Stimulated activated CD8-positive, alpha-beta memory T cell treated with anti-CD3 and anti-CD28 coated beads, Interleukin-15, amount 100 ng/mL, for 48 hours (primary cell): ENCODE data around the gene MAN1C1.
A peak's percentile ranks its signal among the peaks of the same experiment; 100 is the strongest.

Experiments used
- DNase-seq, 2 donors: peaks; one replicate each; pipeline ENCODE4 v3.0.0-alpha.2; 2020; ENCODE audit warnings: low read depth in 2 of 2

MAN1C1 gene

GRCh38 chr1:25817840-25818501 is 201.4 kb downstream of the MAN1C1 start:
- DNase-seq: no peak

GRCh38 chr1:25818569-25818968 is 202.0 kb downstream of the MAN1C1 start:
- no peak for DNase-seq

GRCh38 chr1:25819491-25820246 is 203.1 kb downstream of the MAN1C1 start, which contains the start of gene MTFR1L:
MTFR1L (plus strand) TSS chr1:25819954; CDS start chr1:25823105, 3,151 bp downstream.
- DNase-seq: peak; percentile 93 to 94

- peak; percentile 51 to 54 for DNase-seq
Measured at GRCh38 chr1:25820247-25821111, 203.9 kb downstream of the MAN1C1 start.

DNA sequence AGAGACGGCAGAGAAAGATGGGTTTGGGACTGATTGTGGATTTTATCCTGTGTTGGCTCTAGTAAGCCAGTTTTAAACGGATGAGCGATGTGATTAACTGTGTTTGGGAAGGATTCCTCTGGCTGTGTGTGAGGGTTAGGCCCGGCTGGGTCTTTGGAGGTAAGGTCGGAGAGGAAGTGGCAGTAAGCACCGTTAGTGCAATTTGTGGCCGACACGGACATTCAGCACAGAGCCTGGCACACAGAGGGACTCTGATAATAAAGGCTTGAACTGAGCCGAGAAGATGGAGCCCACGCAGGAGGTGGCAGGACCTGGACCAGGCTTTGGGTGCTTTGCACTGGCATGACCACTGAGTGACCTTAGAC is 204.5 kb downstream of the MAN1C1 start:
- no peak for DNase-seq

- DNase-seq: no peak
Measured at GRCh38 chr1:25821630-25822091, 205.1 kb downstream of the MAN1C1 start.

GRCh38 chr1:25825605-25826004 is 209.0 kb downstream of the MAN1C1 start:
- no peak for DNase-seq

GRCh38 chr1:25826571-25826970 is 210.0 kb downstream of the MAN1C1 start:
- DNase-seq: no peak

GRCh38 chr1:25828491-25828890 is 211.9 kb downstream of the MAN1C1 start:
- no peak for DNase-seq

- DNase-seq: no peak
Measured at GRCh38 chr1:25829046-25829445, 212.5 kb downstream of the MAN1C1 start.

DNA sequence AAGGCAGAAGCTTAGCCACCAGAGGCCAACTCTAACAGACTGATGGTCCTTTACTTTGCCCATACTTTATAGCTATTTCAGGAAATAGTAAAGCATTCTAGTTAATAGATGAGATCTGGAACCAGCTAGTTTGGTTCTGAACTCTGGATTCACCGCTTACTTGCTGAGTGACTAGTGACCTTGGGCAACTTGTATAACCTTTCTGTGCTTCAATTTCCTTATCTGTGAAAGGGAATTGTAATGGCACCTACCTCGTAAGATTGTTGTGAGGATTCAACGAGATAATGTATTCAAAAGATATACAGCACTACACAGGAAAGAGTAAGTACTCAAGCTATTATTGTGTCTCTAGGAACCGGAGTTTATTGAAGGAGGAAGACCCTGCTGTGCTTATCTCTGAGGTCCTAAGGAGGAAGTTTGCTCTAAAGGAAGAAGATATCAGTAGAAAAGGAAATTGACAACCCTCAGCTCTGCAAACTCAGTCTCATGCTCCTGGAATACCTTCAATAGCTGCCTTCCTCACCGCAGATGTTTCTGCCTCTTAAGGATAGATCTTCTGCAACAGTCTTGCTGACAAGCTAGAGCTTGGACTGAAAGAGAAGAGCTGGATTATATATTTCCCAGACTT is 215.1 kb downstream of the MAN1C1 start:
- no peak for DNase-seq

DNA sequence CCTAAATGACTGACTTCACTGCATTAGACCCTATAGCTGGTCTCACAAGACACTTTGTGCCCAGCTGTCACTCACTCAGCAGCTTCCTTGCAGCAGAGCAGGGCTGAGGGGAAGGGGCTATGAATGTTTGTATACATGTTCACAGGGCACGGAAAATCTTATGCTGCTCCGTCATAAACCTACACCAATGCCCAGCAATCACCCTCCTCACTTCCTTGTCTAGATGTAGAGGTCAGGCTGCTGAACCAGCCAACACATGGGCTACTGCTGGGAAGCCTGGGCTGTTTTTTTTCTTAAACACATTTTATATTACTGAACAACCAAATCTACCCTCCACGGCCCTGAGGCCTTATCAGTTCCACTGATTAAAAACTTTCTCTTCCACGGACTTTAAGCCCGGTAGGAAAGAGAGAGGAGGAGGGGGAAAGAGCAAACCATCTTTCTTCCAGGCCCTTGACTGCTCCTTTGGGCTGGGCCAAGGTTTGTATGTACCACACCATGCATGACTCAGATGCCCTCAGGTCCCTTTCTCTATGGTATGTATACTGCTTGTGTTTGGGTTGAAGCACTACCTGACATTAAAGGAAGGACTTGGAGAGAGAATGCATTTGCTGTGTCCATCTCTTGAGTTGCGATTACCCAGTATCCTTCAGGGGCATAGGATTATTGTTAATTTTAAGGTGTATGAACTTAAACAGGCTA is 215.9 kb downstream of the MAN1C1 start:
- DNase-seq: no peak

DNA sequence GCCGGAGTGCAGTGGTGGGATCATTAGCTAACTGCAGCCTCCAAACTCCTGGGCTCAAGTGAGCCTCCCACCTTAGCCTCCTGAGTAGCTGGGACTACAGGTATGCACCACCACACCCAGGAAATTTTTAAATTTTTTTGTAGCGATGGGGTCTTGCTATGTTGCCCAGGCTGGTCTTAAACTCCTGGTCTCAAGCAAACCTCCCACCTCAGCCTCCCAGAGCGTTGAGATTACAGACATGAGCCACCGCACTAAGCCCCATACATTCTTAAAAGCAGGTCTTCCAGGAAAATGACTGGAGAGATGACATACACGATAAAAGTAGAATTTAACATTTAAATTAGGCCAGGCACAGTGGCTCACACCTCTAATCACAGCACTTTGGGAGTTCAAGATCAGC is 216.6 kb downstream of the MAN1C1 start:
- no peak for DNase-seq
